GM19452 (cell line): Measurements from ENCODE around the gene PGGHG.
"Not testable (repeated sequence)": the region's sequence is repeated elsewhere in the genome, so short reads cannot be mapped to it uniquely, and the experiment has no call there.

Source experiments
- ATAC-seq: cut with Tn5 transposase; IDR thresholded peaks from one replicate; pipeline ENCODE4 v1.9.1; 2021; ENCODE audit not compliant: unreplicated experiment

Gene PGGHG

DNA sequence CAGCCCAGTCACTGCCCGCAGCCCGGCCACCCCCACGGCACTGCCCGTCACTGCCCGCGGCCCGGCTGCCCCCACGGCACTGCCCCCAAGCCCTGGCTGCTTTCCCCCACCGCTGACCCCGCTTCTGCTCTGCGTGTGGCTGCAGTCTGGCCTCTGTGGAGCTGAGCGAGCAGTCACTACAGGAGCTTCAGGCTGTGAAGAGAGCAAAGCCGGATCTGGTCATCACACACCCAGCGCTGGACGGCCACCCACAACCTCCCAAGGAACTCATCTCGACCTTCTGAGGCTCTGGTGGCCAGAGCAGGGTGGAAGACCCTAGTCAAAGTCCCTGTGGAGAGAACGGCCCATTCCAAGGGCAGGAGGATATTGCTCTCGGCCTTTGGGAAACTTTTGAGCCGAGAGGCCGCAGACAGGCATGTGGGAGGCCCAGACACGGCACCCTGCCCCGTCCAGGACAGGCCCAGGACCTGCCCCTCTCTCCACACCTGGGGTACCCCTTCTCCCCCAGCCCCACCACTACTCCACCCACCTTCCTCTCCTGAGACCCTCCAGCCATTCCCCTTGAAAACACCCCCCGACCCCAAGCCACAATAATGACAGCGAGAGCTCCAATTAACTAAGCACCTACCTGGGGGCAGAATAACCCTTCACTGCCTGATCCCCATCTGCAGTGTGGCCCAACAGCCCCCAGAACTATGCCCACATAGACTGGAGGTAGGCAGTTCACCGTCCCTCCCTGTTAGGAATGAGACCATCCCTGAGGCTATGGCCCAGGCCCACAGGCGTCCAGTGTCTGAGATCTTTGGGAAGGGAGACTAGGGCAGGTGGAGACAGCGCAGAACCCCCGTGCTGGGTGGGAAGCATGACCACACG is 3.7 kb upstream of the PGGHG start:
- ATAC-seq = no peak

DNA sequence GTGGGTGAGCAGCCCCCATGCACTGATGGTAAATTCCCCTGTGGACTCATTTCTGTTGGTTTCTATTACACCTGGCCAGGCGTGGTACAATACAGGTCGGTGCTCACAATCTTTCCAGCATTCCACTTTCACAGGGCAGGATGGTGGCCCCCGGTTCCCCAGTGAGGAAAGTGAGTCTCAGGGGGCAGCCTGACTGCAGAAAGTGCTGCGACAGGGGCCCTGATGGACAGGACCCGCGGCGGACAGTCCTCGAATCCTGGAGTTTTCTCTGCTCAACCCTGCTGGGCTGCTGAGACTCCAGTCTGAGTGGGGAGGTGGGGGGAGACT is 3.1 kb upstream of the PGGHG start:
- ATAC-seq = no peak

DNA sequence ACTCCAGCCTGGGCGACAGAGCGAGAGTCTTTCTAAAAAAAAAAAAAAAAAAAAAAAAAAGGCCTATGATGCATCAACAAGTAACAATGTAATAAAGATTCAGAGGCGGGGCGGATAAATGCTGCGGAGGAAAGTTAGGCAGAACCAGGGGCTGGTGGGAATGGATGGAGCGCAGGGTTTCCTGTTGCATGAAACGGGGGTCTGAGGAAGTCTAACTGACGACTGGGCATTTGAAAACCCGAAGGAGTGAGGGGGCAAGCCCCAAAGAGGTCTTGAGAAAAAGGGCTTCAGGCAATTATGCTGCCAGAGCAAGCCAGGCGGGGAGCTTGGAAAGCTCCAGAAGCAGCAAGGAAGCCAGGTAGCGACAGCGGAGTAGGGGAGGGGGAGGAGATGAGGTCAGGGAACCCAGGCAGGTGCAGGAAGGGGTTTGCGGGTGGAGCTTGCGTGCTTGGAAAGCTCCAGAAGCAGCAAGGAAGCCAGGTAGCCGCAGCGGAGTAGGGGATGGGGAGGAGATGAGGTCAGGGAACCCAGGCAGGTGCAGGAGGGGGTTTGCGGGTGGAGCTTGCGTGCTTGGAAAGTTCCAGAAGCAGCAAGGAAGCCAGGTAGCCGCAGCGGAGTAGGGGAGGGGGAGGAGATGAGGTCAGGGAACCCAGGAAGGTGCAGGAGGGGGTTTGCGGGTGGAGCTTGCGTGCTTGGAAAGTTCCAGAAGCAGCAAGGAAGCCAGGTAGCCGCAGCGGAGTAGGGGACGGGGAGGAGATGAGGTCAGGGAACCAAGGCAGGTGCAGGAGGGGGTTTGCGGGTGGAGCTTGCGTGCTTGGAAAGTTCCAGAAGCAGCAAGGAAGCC is 1.7 kb upstream of the PGGHG start:
- not testable (repeated sequence) for ATAC-seq

DNA sequence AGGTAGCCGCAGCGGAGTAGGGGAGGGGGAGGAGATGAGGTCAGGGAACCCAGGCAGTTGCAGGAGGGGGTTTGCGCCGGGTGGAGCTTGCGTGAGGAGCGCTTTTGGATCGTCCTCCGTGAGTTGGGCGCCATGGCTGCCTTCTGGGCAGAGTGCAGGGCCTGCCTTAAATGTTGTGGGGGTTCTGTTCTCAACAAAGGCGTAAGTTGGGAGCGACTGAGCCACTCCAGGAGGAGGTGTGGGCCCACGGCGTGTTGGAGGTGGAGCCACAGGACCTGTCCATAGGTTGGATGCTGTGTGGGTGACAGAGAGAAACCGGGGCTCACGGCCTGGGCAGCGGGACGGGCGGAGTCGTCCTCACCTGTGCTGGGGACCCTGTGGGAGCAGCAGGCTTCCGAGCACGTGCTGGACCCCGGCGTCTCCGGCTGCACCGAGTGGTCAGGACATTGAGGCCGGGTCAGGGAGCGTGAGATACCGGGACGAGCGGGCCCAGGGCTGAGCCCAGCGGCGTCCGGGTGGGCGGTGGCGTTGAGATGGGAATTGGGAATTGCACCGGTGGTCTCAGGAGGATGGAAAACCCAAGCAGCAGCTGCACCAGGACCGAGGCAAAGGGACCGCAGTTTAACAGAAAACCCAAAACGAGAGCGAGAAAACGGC is 977 bp upstream of the PGGHG start:
- ATAC-seq = no peak

DNA sequence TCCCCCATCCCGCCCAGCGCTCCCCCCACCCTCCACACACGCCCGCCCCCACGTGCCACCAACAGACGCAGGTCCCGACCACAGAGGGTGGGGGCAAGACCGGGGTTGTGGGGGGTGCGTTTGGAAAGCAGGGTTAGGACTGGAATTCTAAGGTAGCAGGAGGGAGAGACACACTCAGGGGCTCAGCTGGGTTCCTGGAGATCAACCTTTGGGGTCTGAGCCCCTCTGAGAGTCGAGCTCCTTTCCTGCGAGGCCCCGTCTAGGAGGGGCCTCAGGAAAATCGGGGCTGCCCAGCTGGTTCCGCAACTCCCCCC is 429 bp downstream of the PGGHG start:
- ATAC-seq = no peak

DNA sequence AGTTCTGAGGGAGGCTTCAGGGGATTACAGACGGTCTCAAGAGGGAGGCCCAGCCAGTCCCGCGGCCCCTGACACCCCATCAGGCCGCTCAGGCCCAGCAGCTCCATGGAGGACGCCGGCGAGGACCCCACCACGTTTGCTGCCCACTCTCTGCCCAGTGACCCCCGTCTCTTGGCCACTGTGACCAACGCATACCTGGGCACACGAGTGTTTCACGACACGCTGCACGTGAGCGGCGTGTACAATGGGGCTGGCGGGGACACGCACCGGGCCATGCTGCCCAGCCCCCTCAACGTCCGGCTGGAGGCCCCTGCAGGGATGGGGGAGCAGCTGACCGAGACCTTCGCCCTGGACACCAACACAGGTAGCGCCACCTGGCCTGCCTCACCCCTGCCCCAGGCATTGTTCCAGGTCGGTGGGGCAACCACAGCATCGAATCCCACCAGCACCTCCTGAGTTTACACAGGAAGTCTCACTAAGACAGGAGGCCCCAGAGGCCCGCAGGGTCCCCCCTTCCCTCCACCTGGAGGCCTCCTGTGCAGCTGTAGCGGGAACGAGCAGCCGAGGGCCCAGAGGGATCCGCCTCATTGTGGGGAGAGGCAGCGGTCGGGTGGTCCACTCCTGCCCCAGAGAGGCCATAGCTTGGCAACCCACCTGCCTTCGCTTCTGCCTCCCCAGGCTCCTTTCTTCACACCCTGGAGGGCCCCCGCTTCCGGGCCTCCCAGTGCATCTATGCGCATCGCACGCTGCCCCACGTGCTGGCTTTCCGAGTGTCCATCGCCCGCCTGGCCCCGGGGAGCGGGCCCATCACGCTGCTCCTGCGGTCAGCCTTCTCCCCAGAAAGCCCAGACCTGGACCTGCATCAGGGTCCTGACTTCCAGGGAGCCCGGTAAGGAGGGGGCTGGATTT is 1.0 kb downstream of the PGGHG start:
- no peak for ATAC-seq

DNA sequence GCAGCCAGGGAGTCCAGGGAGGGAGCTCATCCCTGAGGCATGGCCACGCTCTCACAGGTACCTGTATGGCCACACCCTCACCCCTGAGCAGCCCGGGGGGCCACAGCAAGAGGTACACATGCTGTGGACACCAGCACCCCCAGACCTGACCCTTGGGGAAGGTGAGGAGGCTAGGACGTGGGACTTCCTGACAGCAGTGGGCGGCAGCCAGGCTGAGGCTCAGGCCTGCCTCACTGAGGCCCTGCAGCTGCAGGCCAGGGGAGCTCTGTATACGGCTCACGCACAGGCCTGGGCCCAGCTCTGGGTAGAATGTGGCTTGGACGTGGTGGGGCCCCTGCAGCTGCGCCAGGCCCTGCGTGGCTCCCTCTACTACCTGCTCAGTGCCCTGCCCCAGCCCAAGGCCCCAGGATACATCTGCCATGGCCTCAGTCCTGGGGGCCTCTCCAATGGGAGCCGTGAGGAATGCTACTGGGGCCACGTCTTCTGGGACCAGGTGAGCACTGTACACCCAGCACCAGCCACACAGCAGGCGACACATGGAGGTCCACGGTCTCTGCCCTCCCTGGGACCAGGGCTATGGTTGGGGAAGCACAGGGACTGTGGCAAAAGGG is 1.8 kb downstream of the PGGHG start:
- ATAC-seq = no peak

DNA sequence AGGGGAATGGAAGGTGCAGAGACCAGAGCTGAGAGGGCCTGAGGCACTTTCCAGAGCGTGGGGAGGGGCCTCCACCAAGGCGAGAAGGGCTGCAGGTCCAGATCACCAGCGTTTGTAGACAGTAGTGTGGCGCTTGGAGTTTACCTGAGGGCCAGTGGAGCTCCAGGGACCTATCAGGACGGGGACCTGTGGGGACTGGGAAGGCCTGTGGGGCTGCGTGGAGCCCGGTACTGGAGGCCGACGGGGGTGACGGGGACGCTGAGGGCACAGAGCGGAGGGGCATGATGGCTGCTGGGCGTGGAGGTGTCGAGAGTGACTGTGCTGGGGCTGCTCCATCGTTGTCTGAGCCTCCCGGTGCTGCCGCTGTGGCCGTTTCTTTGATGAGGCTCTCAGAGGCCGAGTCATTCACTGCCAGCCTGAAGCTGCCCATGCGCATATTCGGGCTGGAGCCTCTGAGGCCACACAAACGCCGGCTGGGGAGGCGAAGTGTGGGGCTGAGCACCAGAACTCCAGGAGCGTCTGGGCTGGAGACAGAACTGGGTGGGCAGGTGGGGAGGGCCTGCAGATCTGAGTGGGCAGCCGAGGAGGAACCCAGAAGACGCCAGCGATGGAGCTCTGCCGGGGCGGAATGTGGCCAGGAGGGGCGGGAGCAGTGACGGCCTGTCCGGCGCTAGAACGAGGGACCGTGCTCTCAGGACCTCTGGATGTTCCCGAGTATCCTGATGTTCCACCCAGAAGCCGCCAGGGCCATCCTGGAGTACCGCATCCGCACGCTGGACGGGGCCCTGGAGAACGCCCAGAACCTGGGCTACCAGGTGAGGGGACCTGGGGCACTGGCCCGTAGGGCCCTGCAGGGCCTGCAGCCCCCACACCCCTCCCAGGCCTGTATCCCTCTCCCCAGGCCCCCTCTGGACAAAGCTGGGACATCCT is 2.6 kb downstream of the PGGHG start:
- ATAC-seq = no peak

DNA sequence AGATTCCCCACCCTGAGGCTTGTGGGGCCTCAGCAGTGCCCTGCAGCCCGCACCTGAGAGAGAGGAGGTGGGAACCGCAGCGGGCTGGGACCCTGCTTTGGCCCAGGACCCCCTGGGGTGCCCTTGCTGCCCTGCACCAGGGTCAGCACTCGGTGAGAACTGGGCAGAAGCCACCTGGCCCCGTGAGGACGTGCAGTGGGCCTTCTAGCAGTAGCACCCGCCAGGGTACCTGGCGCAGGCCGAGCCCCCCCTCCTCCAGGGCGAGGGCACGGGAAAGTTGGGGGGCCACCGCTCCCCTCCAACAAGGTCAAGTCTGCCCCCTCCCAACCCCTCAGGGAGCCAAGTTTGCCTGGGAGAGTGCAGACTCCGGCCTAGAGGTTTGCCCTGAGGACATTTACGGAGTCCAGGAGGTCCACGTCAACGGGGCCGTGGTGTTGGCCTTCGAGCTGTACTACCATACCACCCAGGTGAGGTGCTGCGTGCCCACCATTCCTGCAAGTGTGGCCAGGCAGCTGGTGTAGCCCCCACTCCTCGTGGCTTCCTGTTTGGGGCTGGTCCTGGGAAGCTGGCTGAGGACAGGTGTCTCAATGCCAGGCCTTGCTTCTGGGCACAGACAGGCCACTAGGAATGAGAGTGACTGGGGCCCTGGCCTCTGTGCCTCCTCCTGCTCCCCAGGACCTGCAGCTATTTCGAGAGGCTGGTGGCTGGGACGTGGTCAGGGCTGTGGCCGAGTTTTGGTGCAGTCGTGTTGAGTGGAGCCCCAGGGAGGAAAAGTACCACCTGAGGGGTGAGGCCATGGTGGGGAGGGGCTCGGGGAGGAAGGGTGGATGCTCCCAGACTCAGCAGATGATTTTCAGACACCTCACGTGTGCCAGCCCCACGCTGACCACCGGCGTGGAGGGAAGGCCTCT is 3.5 kb downstream of the PGGHG start:
- no peak for ATAC-seq

DNA sequence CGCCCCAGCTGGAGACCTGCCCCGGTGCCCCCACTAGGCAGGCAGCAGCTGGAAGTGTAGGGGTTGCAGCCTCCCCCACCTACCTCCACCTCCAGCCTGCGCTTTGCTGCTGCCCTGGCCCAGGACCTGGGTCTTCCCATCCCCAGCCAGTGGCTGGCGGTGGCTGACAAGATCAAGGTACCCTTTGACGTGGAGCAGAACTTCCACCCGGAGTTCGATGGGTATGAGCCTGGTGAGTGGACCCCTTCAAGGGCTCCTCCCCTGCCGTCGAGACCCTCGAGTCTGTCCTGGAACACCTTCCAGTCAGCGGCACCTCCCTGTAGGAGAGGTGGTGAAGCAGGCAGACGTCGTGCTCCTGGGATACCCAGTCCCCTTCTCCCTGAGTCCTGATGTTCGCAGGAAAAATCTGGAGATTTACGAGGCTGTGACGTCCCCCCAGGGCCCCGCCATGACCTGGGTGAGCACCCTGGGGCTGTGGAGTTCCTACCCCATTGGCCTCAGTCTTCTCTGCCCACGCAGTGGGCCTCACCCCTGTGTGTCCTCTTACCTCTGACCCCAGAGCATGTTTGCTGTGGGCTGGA is 4.4 kb downstream of the PGGHG start:
- no peak for ATAC-seq

DNA sequence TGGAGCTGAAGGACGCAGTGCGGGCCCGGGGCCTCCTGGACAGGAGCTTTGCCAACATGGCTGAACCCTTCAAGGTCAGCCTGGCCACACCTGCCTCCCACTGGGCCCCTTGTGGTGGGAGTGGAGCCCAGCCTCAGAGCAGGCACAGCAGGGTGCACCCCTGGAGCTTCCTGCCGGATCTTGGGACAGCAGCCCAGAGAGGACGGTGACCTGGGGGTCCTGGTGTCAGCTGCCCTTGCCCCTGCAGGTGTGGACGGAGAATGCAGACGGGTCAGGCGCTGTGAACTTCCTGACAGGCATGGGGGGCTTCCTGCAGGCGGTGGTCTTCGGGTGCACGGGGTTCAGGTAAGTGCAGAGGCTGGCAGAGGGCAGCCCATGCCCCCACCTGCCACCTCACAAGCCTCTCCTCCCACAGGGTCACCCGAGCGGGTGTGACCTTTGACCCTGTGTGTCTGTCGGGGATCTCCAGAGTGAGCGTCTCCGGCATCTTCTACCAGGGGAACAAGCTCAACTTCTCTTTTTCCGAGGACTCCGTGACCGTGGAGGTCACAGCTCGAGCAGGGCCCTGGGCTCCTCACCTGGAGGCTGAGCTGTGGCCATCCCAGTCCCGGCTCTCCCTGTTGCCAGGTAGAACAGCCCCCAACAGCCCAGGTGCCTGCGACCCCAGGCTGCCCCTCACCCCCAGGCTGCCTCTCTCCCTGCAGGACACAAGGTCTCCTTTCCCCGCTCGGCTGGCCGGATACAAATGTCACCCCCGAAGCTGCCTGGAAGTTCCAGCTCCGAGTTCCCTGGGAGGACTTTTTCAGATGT is 5.1 kb downstream of the PGGHG start:
- no peak for ATAC-seq

DNA sequence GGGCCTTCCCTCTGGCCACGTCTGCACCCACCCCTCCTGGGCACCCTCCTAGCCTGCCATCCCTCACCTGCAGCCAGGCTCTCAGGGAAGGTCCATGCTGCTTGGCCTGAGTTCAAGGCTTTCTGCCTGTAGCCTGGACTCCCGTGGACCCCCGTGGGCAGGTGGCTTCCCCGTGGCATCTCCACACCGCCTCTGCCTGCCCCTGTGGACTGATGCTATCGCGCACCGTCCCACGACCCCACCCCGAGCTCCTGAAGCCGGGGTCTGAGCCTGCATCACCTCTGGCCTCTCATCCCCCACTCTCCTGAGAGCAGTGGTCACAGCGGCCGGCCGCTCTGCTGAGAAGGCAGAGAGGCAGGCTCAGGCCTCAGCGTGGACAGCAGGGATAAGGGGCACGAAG is 5.9 kb downstream of the PGGHG start:
- ATAC-seq = no peak

DNA sequence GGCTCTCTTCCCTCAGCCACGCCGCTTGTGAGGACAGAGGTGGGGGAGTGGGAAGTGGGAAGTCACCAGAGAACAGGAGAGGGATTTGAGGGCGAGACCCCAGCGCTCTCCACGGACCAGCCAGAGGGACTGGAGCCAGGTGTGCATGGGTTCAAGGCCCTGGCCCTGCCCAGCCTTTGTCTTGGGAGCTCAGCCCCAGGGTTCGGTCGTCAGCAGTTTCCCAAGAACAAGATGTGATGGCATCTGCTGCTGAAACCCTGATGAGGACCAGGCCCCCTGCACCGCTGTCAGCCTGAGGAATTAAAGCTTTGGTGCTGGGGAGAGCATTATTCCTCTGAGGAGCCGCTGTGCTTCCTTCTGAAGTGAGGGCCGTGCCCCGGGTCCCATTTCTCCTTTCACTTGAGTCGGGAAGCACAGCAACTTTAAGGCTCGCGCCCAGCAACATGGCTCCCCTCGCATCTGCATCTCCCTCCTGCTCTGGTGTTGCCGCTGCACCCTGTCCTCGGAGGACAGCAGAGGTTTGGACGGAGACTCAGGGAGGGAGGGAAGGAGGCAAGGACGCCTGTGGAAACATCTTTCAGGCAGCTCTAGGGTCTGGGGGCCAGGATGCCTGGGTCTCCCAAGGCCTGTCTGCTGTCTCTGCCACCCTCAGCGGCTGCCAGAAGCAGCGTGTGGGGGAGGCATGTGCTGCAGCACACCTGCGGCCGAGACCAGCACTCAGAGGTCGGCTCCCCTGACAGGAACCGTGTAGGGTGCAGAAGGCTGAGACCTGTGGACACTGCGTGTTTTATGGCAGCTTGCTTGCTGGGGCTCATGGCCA is 6.6 kb downstream of the PGGHG start:
- ATAC-seq = no peak

DNA sequence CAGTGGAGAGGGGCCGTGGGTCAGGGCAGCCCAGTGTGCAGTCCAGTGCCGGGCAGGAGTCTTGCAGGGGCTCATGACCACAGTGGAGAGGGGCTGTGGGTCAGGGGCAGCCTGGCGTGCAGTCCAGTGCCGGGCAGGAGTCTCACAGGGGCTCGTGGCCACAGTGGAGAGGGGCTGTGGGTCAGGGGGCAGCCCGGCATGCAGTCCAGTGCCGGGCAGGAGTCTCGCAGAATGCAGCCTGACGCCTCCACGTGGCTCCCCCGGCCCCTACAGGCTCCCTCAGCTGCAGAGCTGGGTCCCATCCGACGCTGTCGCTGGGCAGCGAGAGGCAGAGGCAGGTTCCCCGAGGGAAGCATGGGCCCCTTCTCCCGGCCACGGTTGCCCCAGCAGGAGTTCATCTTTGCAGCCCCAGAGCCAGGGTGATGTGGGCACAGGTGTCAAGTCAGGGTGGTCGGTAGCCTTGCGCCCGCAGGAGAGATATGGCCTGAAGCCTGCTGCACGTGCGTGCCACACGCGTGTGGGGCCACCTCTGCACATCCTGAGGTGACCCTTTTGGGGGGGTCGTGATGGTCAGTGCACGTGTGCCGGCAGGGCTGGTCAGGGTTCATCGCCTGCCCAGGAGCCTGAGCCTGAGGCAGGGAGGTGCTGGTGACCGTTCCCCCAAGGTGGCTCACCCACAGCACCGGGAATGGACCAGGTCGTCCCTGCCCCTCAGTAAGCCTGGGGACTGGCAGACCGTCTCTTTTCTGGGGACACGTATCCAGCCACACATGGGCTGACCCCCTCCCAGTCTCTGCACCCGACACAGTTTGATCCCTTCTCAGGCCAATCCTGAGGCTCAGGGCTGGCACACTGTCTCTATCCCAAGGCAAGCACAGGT is 7.5 kb downstream of the PGGHG start:
- no peak for ATAC-seq

DNA sequence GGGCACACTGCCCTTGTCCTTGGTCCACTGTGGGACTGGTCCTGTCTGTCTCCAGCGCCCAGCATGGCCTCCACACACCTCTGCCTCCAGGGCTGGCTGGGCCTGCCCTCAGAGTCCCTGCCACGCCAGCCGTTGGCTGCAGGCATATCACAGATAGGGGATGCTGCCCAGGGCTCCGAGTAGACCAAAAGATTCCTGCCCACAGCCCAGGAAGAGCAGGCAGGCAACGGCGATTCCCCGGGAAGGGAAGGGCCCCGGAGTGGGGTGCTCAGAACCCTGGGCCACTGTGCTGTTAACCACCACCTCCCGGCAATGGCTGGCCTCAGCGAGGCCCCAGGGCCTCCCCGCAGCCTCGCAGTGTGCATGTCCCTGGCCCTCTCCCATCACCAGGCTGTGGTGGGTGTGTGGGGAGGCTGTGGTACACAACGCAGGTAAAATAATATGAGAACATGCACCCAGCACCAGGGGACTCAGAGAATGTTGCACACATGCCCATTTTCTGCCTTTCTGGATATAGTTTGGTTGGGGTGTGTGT is 8.2 kb downstream of the PGGHG start:
- no peak for ATAC-seq
